Kidney (tissue), 14 donors: ENCODE measurements around the gene CAMTA1. TPM values are rescaled to one million over a fixed set of nuclear protein-coding genes. Genes with fewer than 3 reads are reported as not detected.

Source experiments
- DNase-seq, 5 donors: peaks; one replicate each; pipeline ENCODE4 v3.0.0-alpha.2; 2013 to 2020
- FAIRE-seq: peaks from 2 replicates; lab custom pipeline; 2012; peaks lifted over from hg19 to GRCh38; lab: Jason Lieb, UNC
- H3K27ac ChIP-seq, 2 donors: one replicate each; pipeline ENCODE4 v1.7.0; 2013; ENCODE audit warnings: low read depth in 2 of 2, low read length in 2 of 2, inconsistent platforms in 1 of 2
- H3K27me3 ChIP-seq: one replicate; pipeline ENCODE4 v1.7.1; 2013; ENCODE audit warnings: low read length, inconsistent platforms; ENCODE audit not compliant: control insufficient read depth, insufficient read depth
- H3K36me3 ChIP-seq, 3 donors: one replicate each; pipeline versions ENCODE4 v1.7.0 to v1.7.1; 2013; ENCODE audit warnings: low read length in 3 of 3, control low read depth in 1 of 3, inconsistent platforms in 1 of 3; ENCODE audit not compliant: insufficient read depth in 3 of 3, control insufficient read depth in 2 of 3
- H3K4me1 ChIP-seq, 3 donors: one replicate each; pipeline versions ENCODE4 v1.7.0 to v1.7.1; 2013; ENCODE audit warnings: low read length in 3 of 3, inconsistent platforms in 1 of 3, low read depth in 1 of 3; ENCODE audit not compliant: control insufficient read depth in 2 of 3, insufficient read depth in 2 of 3
- H3K4me3 ChIP-seq, 3 donors: one replicate each; pipeline versions ENCODE4 v1.7.0 to v1.8.1; 2013; ENCODE audit warnings: low read length in 3 of 3, control low read depth in 1 of 3, inconsistent platforms in 1 of 3
- H3K9ac ChIP-seq, 3 donors: one replicate each; pipeline versions ENCODE4 v1.7.0 to v1.7.1; 2013; ENCODE audit warnings: low read length in 3 of 3, control low read depth in 1 of 3, inconsistent platforms in 1 of 3
- H3K9me3 ChIP-seq, 3 donors: one replicate each; pipeline versions ENCODE4 v1.7.0 to v1.7.1; 2013; ENCODE audit warnings: low read length in 3 of 3, control low read depth in 1 of 3, inconsistent platforms in 1 of 3; ENCODE audit not compliant: control insufficient read depth in 2 of 3, insufficient read depth in 1 of 3
- intact Hi-C: fragments of 100-400 bp; cut with DNase I; formaldehyde crosslinking; loops from one replicate; pipeline ENCODE4 v1.11.1; 2022
- polyA plus RNA-seq: library from polyadenylated mRNA; stranded (reverse); fragments of 350-450 nt; fragmentation: Illumina TruSeq; extraction: RNeasy Lipid Tissue Mini Kit (QIAGEN cat#74804); gene quantifications from one replicate; pipeline ENCODE4 v1.2.3, GENCODE V29; 2014; ENCODE audit warnings: low read depth, low replicate concordance; ENCODE audit not compliant: insufficient read depth
- total RNA-seq: library from RNA; stranded (reverse); fragmentation: NEBNext Ultra II Directional; extraction: Animal tissue kit (Norgen Biotek cat#: 25700); gene quantifications from one replicate; pipeline ENCODE4 v1.2.1, GENCODE V29; 2021
- TF ChIP-seq, protein P1 (sequence below): IDR thresholded peaks from 3 replicates; pipeline ENCODE4 v1.5.1; 2012; ENCODE audit warnings: mild to moderate bottlenecking, moderate library complexity, borderline replicate concordance; ENCODE audit not compliant: insufficient read depth; ENCODE audit errors: extremely low read depth
- donor health status: control.
- donor health status: control.
- donor health status: control.
- donor health status: control.
- donor health status: control.
- donor health status: DM: yes; HTN: yes; CAD: no.
- donor health status: Normal renal cell carcinoma (clear cell type).

The CAMTA1 gene
- total and polyA plus RNA-seq, 2 donors from 2014 or later = 79.0 to 170 TPM

DNA sequence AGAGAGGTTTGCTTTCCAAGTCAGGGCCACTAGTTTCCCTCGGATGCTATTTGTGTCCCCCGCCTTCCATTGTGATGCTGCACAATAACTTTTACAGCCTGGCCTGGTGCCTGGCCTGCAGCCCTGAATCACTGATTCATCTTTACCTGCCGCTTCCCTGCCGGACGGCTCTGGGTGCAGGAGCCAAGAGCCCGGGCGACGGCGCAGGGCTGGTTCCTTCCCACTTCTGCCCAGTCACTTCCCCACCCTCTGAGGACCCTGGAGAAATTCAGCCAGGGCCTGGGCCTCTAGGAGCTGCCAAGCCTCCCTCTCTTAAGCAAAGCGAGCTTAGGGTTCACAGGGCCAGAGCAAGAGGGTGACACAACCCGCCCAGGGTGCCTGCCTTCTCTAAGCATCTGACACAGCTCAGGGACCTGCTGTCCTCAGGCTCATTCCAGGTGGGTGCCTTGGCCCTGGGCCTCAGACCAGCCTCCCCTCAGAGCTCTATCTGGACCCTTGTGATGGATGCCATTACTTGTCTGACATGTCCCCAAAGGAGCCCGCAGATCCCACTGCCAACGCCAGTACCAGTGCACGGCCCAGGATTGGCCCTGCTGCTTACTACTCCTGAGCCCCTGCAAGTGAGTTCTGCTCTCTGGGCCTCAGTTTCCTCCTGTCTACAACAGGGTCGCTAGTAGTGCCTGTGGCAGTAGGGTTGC, 604.8 kb downstream of the CAMTA1 start:
- no peak overlapping the region for H3K9ac ChIP-seq
- H3K27me3 ChIP-seq = no peaks in the 10 kb centered on the region
- FAIRE-seq (no peak), DNase-seq (peak in 3 of 5 donors; percentile 1 to 69 (median 34))
- TF ChIP-seq, protein P1, sequence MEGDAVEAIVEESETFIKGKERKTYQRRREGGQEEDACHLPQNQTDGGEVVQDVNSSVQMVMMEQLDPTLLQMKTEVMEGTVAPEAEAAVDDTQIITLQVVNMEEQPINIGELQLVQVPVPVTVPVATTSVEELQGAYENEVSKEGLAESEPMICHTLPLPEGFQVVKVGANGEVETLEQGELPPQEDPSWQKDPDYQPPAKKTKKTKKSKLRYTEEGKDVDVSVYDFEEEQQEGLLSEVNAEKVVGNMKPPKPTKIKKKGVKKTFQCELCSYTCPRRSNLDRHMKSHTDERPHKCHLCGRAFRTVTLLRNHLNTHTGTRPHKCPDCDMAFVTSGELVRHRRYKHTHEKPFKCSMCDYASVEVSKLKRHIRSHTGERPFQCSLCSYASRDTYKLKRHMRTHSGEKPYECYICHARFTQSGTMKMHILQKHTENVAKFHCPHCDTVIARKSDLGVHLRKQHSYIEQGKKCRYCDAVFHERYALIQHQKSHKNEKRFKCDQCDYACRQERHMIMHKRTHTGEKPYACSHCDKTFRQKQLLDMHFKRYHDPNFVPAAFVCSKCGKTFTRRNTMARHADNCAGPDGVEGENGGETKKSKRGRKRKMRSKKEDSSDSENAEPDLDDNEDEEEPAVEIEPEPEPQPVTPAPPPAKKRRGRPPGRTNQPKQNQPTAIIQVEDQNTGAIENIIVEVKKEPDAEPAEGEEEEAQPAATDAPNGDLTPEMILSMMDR = no peak
- peaks cover 0 to 7% (median 6%) of the 10 kb centered on the region in 3 donors for H3K4me1 ChIP-seq
- no peaks in the 10 kb centered on the region for H3K36me3 ChIP-seq
- H3K27ac ChIP-seq = no peak overlapping the region
- intact Hi-C loops = no loop called here
- peaks cover 0 to under 1% (median 0%) of the 10 kb centered on the region in 3 donors for H3K9me3 ChIP-seq
- H3K4me3 ChIP-seq = no peak overlapping the region

GRCh38 chr1:7390604-7391000, 605.3 kb downstream of the CAMTA1 start:
- Histone ChIP-seq H3K4me1 (peaks cover 0 to 7% (median 6%) of the 10 kb centered on the region in 3 donors), H3K27ac (no peak overlapping the region), H3K36me3 (no peaks in the 10 kb centered on the region), H3K4me3 (no peak overlapping the region), H3K9me3 (peaks cover 0 to 5% (median 4%) of the 10 kb centered on the region in 3 donors), H3K27me3 (no peaks in the 10 kb centered on the region), H3K9ac (no peak overlapping the region)
- FAIRE-seq (no peak), DNase-seq (peak; percentile 39 to 69 (median 56))
- TF ChIP-seq, protein P1 = no peak
- intact Hi-C loops = no loop called here

DNA sequence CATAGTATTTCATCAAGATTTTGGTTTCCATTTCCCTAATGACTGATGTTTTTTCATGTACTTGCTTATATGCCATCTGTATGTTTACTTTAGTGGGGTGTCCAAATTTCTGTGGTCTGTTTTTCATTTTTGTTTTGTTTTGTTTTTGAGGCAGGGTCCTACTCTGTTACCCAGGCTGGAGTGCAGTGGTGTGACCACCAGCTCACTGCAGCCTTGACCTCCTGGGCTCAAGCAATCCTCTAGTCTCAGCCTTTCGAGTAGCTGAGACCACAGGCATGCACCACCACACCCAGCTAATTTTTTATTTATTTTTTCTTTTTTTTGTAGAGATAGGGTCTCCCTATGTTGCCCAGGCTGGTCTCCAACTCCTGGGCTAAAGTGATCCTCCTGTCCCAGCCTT, 607.9 kb downstream of the CAMTA1 start:
- intact Hi-C loops = no loop called here
- Histone ChIP-seq H3K4me1 (peaks cover 0 to 7% (median 6%) of the 10 kb centered on the region in 3 donors), H3K27ac (no peak overlapping the region), H3K9ac (no peak overlapping the region), H3K9me3 (peaks cover 0 to 14% (median 4%) of the 10 kb centered on the region in 3 donors), H3K4me3 (no peak overlapping the region), H3K27me3 (no peaks in the 10 kb centered on the region), H3K36me3 (no peaks in the 10 kb centered on the region)
- FAIRE-seq (no peak), DNase-seq (peak in 1 of 5 donors; percentile 0)
- TF ChIP-seq, protein P1 = no peak
